HG03469 (cell line): ENCODE measurements around the gene PIGZ.

Experiments
- ATAC-seq: cut with Tn5 transposase; IDR thresholded peaks from one replicate; pipeline ENCODE4 v1.9.1; 2021; ENCODE audit warnings: mild to moderate bottlenecking, moderate library complexity, moderate number of reproducible peaks; ENCODE audit not compliant: unreplicated experiment

PIGZ gene

GRCh38 chr3:196927571-196928453 lies 40.8 kb downstream of the PIGZ start:
- ATAC-seq, result no peak

GRCh38 chr3:196920733-196921132 lies 47.9 kb downstream of the PIGZ start:
- no peak for ATAC-seq

DNA sequence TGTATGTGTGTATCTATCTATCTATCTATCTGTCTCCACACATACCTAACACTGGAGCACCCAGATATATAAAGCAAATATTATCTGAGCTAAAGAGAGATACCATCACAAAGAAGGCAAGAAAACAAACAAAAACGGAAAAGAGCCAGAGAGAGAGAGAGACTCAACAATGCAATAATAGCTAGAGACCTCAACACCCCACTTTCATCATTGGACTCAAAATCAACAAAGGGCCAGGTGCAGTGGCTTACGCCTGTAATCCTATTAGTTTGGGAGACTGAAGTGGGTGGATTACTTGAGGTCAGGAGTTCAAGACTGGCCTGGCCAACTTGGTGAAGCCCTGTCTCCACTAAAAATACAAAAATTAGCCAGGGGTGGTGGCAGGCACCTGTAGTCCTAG lies 49.7 kb downstream of the PIGZ start:
- no peak for ATAC-seq

GRCh38 chr3:196916995-196917394 lies 51.6 kb downstream of the PIGZ start:
- ATAC-seq, result no peak

DNA sequence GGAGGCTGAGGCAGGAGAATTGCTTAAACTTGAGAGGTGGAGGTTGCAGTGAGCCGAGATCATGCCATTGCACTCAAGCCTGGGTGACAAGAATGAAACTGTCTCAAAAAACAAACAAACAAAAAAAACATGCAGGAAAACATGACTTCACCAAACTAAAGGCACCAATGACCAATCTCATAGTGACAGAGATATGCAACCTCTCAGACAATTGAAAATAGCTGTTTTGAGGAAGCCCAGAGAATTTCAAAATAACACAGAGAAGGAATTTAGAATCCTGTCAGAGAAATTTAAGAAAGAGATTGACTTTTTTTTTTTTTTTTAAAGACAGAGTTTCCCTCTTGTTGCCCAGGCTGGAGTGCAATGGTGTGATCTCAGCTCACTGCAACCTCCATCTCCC lies 52.4 kb downstream of the PIGZ start:
- no peak for ATAC-seq

- ATAC-seq, result no peak
Measured at GRCh38 chr3:196915375-196915774, 53.3 kb downstream of the PIGZ start.

- ATAC-seq, result no peak
Measured at GRCh38 chr3:196914866-196915265, 53.8 kb downstream of the PIGZ start.

DNA sequence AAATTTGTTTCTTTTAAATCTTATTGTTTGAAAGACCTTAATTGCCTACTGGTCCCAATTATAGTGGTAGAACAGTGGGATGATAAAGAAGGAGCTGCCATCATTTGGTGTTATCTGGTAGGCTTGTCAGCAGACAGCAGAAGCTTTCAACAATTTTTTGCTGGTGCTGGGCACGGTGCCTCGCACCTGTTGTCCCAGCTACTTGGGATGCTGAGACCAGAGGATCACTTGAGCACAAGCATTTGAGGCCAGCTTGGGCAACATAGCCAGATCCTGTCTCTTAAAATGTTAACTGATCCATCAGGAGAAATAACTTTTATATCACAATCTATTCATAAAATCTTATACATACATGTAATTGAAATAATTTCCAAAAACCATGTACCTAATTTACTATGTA lies 64.9 kb downstream of the PIGZ start:
- ATAC-seq, result no peak

DNA sequence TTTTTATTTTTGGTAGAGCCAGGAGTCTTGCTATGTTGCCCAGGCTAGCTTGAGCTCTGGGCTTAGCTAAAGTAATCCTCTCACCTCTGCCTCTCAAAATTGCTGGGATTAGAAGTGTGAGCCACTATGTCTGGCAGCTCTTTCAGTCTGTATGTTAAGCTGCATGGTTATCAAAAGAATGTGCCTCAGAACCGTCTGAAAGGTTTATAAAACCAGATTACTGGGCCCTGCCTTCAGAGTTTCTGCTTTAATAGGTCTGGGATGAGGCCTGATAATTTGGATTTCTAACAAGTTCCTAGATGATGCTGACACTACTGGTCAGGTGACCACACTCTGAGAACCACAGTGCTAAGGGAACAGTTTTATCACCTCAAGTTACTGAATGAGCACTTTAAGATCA lies 66.3 kb downstream of the PIGZ start:
- no peak for ATAC-seq

GRCh38 chr3:196901768-196902167 lies 66.9 kb downstream of the PIGZ start:
- no peak for ATAC-seq
